ENCODE measurements around the gene RASSF3.

GRCh38 chr12:64608901-64609535 lies 1.3 kb upstream of the RASSF3 start:
- no peak for TF ChIP-seq TOX (CRISPR knock-in tag; IDR thresholded peaks at IDR 0.05; ENCODE audit: borderline replicate concordance)
- no peak for TF ChIP-seq ZNF8 (CRISPR knock-in tag; IDR thresholded peaks at IDR 0.05)
- no peak for TF ChIP-seq ZFP30 (CRISPR knock-in tag; IDR thresholded peaks at IDR 0.05)
- no peak for TF ChIP-seq PATZ1 (CRISPR knock-in tag; IDR thresholded peaks at IDR 0.05; ENCODE audit: borderline replicate concordance)
- TF ChIP-seq ZFP3 (CRISPR knock-in tag; IDR thresholded peaks at IDR 0.05), result no peak
- TF ChIP-seq ARNTL (CRISPR knock-in tag; IDR thresholded peaks at IDR 0.05; ENCODE audit: borderline replicate concordance, low read depth), result no peak
- TF ChIP-seq CSRNP3 (CRISPR knock-in tag; IDR thresholded peaks at IDR 0.05), result no peak

All from SK-N-SH treated with all-trans-retinoic acid at 6 μM for 48 hours (cell line).